Activated T-helper 17 cell treated with anti-CD3 and anti-CD28 coated beads, Interleukin-2, amount 50 U/mL, for 72 hours (primary cell): ENCODE data around the gene KCNA2. TPM values are rescaled to one million over a fixed set of nuclear protein-coding genes. Genes with fewer than 3 reads are reported as not detected.
A peak's percentile ranks its signal among the peaks of the same experiment; 100 is the strongest.

Experiments used
- ATAC-seq: fragments of 150-1000 bp; cut with Tn5 transposase; replicated peaks from 2 replicates; pipeline ENCODE4 v1.10.0; 2021; ENCODE audit warnings: mild to moderate bottlenecking, moderate library complexity
- H3K27ac Mint-ChIP-seq: one replicate; pipeline ENCODE4 v1.8.0; 2022; ENCODE audit warnings: mixed read lengths
- H3K27me3 Mint-ChIP-seq: one replicate; pipeline ENCODE4 v1.8.0; 2022; ENCODE audit warnings: mixed read lengths
- H3K36me3 Mint-ChIP-seq: one replicate; pipeline ENCODE4 v1.8.0; 2022; ENCODE audit warnings: low read depth, mild to moderate bottlenecking, mixed read lengths
- H3K4me1 Mint-ChIP-seq: one replicate; pipeline ENCODE4 v1.8.0; 2022; ENCODE audit warnings: mixed read lengths
- H3K4me3 Mint-ChIP-seq: one replicate; pipeline ENCODE4 v1.8.0; 2022; ENCODE audit warnings: mild to moderate bottlenecking, mixed read lengths
- H3K9me3 Mint-ChIP-seq: one replicate; pipeline ENCODE4 v1.8.0; 2022; ENCODE audit warnings: mixed read lengths
- total RNA-seq, 2 donors: library from RNA; stranded (reverse); gene quantifications; one replicate each; pipeline ENCODE4 v1.2.3, GENCODE V29; 2022

KCNA2 gene
- total RNA-seq, 2 donors from 2014 or later = 1.6 to 4.7 TPM

- Mint-ChIP-seq H3K27me3 (peaks cover 44% of the 10 kb centered on the region), H3K9me3 (no peaks in the 10 kb centered on the region), H3K27ac (no peak overlapping the region), H3K36me3 (no peaks in the 10 kb centered on the region), H3K4me1 (no peaks in the 10 kb centered on the region), H3K4me3 (peak overlapping the region; percentile 44)
- peak; percentile 77 for ATAC-seq
Observed at GRCh38 chr1:110554871-110555801, 51.0 kb downstream of the KCNA2 start.

- Mint-ChIP-seq H3K27me3 (peaks cover 38% of the 10 kb centered on the region), H3K4me3 (no peak overlapping the region), H3K27ac (no peak overlapping the region), H3K9me3 (no peaks in the 10 kb centered on the region), H3K4me1 (no peaks in the 10 kb centered on the region), H3K36me3 (no peaks in the 10 kb centered on the region)
- no peak for ATAC-seq
Observed at GRCh38 chr1:110551278-110551809, 54.8 kb downstream of the KCNA2 start.

- Mint-ChIP-seq H3K27ac (no peak overlapping the region), H3K9me3 (no peaks in the 10 kb centered on the region), H3K27me3 (peaks cover 43% of the 10 kb centered on the region), H3K4me3 (no peak overlapping the region), H3K4me1 (no peaks in the 10 kb centered on the region), H3K36me3 (no peaks in the 10 kb centered on the region)
- no peak for ATAC-seq
Observed at GRCh38 chr1:110549831-110550230, 56.3 kb downstream of the KCNA2 start.

GRCh38 chr1:110548381-110548780 is 57.8 kb downstream of the KCNA2 start:
- H3K4me3 Mint-ChIP-seq = no peak overlapping the region
- no peaks in the 10 kb centered on the region for H3K36me3 Mint-ChIP-seq
- no peak overlapping the region for H3K27ac Mint-ChIP-seq
- H3K27me3 Mint-ChIP-seq = peaks cover 35% of the 10 kb centered on the region
- no peak for ATAC-seq
- H3K4me1 Mint-ChIP-seq = no peaks in the 10 kb centered on the region
- no peaks in the 10 kb centered on the region for H3K9me3 Mint-ChIP-seq

GRCh38 chr1:110547017-110547416 is 59.1 kb downstream of the KCNA2 start:
- H3K4me3 Mint-ChIP-seq = no peak overlapping the region
- no peak for ATAC-seq
- peaks cover 28% of the 10 kb centered on the region for H3K27me3 Mint-ChIP-seq
- H3K4me1 Mint-ChIP-seq = no peaks in the 10 kb centered on the region
- H3K36me3 Mint-ChIP-seq = no peaks in the 10 kb centered on the region
- H3K27ac Mint-ChIP-seq = no peak overlapping the region
- no peaks in the 10 kb centered on the region for H3K9me3 Mint-ChIP-seq

GRCh38 chr1:110545492-110545891 is 60.7 kb downstream of the KCNA2 start:
- Mint-ChIP-seq H3K9me3 (no peaks in the 10 kb centered on the region), H3K4me3 (no peak overlapping the region)
- no peak for ATAC-seq

GRCh38 chr1:110544753-110545152 is 61.4 kb downstream of the KCNA2 start:
- Mint-ChIP-seq H3K27me3 (peaks cover 25% of the 10 kb centered on the region), H3K27ac (no peak overlapping the region), H3K9me3 (no peaks in the 10 kb centered on the region), H3K36me3 (no peaks in the 10 kb centered on the region), H3K4me1 (no peaks in the 10 kb centered on the region), H3K4me3 (no peak overlapping the region)
- no peak for ATAC-seq

More at GRCh38 chr1:110545492-110545891, 60.7 kb downstream of the KCNA2 start:
- no peak overlapping the region for H3K27ac Mint-ChIP-seq
- no peaks in the 10 kb centered on the region for H3K4me1 Mint-ChIP-seq
- no peaks in the 10 kb centered on the region for H3K36me3 Mint-ChIP-seq
- peaks cover 26% of the 10 kb centered on the region for H3K27me3 Mint-ChIP-seq

Other genes starting within 250 kb of the KCNA2 start
- under 1 TPM; 0.19 to 0.58 TPM for gene SLC16A4, start 215.3 kb downstream of the KCNA2 start, total RNA-seq
- gene LAMTOR5, start 198.7 kb downstream of the KCNA2 start, total RNA-seq = 100 to 1,000 TPM; 150 to 172 TPM
- gene PROK1, start 155.2 kb downstream of the KCNA2 start, total RNA-seq = not detected
- gene KCNA10, start 87.2 kb downstream of the KCNA2 start, total RNA-seq = not detected
- 10 to 100 TPM; 22.7 to 61.7 TPM for gene KCNA3, start 68.6 kb upstream of the KCNA2 start, total RNA-seq